Measurements from ENCODE around the gene ANAPC2.
A peak's percentile ranks its signal among the peaks of the same experiment; 100 is the strongest.

ANAPC2 gene

GRCh38 chr9:137157618-137158415, 30.5 kb downstream of the ANAPC2 start:
- Histone ChIP-seq H3K27ac (replicated peaks; ENCODE audit: low read length) (no peak overlapping the region), H3K9ac (ENCODE audit: low read depth, low read length, poor library complexity) (peak overlapping the region; percentile 74), H3K4me2 (ENCODE audit: insufficient read depth, low read length, poor library complexity, severe bottlenecking) (no peak overlapping the region), H3K4me1 (ENCODE audit: control insufficient read depth in 2 of 2, insufficient read depth in 1 of 2, low read depth in 1 of 2, low read length in 2 of 2) (peaks cover 6 to 8% of the 10 kb centered on the region in 2 donors), H3K4ac (ENCODE audit: low read length) (peak overlapping the region; percentile 78), H3K9me3 (replicated peaks in 1 of 2; ENCODE audit: control insufficient read depth in 2 of 2, insufficient read depth in 1 of 2, low read depth in 1 of 2, low read length in 2 of 2) (peaks cover 0 to 14% of the 10 kb centered on the region in 2 donors), H2AFZ (ENCODE audit: low read length) (no peak overlapping the region), H2BK12ac (ENCODE audit: low read length) (no peak overlapping the region), H2AK5ac (ENCODE audit: low read depth, low read length) (peak overlapping the region; percentile 61), H3K36me3 (replicated peaks in 1 of 2; ENCODE audit: control insufficient read depth in 2 of 2, insufficient read depth in 2 of 2, low read length in 2 of 2) (peaks cover 0 to 1% of the 10 kb centered on the region in 2 donors), H2BK5ac (ENCODE audit: low read length) (no peak overlapping the region), H3K27me3 (ENCODE audit: control insufficient read depth in 3 of 3, insufficient read depth in 3 of 3, low read depth in 1 of 3, low read length in 3 of 3) (peaks cover 22 to 77% (median 75%) of the 10 kb centered on the region in 3 experiments), H4K91ac (ENCODE audit: low read depth, low read length, poor library complexity) (no peak overlapping the region), H3K79me1 (ENCODE audit: low read depth, low read length) (peaks cover 3% of the 10 kb centered on the region), H3K14ac (ENCODE audit: low read length) (peak overlapping the region; percentile 92), H2BK120ac (ENCODE audit: low read depth, low read length) (no peak overlapping the region), H2BK15ac (ENCODE audit: low read length) (peak overlapping the region; percentile 73), H3K23ac (ENCODE audit: low read depth, low read length, poor library complexity) (peak overlapping the region; percentile 98), H3K4me3 (ENCODE audit: low read length in 2 of 2) (peak overlapping the region in 1 of 2 donors; percentile 63), H4K8ac (ENCODE audit: low read depth, low read length) (peak overlapping the region; percentile 30), H3K18ac (ENCODE audit: low read length) (peak overlapping the region; percentile 80)
- DNase-seq (ENCODE audit: low spot score), result no peak
- WGBS, 2 donors (ENCODE audit: extremely low coverage in 2 of 2, insufficient read length in 2 of 2, insufficient replicate concordance in 1 of 2), result no CpG with 5 or more reads among the region's 19 CpGs

GRCh38 chr9:137156567-137157375, 31.6 kb downstream of the ANAPC2 start:
- H2BK5ac ChIP-seq (ENCODE audit: low read length), result no peak overlapping the region
- H2BK15ac ChIP-seq (ENCODE audit: low read length), result no peak overlapping the region
- H2AK5ac ChIP-seq (ENCODE audit: low read depth, low read length), result peak overlapping the region; percentile 61
- H4K91ac ChIP-seq (ENCODE audit: low read depth, low read length, poor library complexity), result no peak overlapping the region
- H4K8ac ChIP-seq (ENCODE audit: low read depth, low read length), result no peak overlapping the region
- H3K4me2 ChIP-seq (ENCODE audit: insufficient read depth, low read length, poor library complexity, severe bottlenecking), result peak overlapping the region; percentile 57
- peaks cover 0 to 2% of the 10 kb centered on the region in 2 donors for H3K36me3 ChIP-seq (replicated peaks in 1 of 2; ENCODE audit: control insufficient read depth in 2 of 2, insufficient read depth in 2 of 2, low read length in 2 of 2)
- peaks cover 17 to 67% (median 65%) of the 10 kb centered on the region in 3 experiments for H3K27me3 ChIP-seq (ENCODE audit: control insufficient read depth in 3 of 3, insufficient read depth in 3 of 3, low read depth in 1 of 3, low read length in 3 of 3)
- H3K9ac ChIP-seq (ENCODE audit: low read depth, low read length, poor library complexity), result peak overlapping the region; percentile 60
- peak overlapping the region; percentile 41 for H2BK12ac ChIP-seq (ENCODE audit: low read length)
- no peak overlapping the region for H3K14ac ChIP-seq (ENCODE audit: low read length)
- H3K4ac ChIP-seq (ENCODE audit: low read length), result no peak overlapping the region
- peaks cover 0 to 18% of the 10 kb centered on the region in 2 donors for H3K9me3 ChIP-seq (replicated peaks in 1 of 2; ENCODE audit: control insufficient read depth in 2 of 2, insufficient read depth in 1 of 2, low read depth in 1 of 2, low read length in 2 of 2)
- H2BK120ac ChIP-seq (ENCODE audit: low read depth, low read length), result no peak overlapping the region
- H3K4me1 ChIP-seq (ENCODE audit: control insufficient read depth in 2 of 2, insufficient read depth in 1 of 2, low read depth in 1 of 2, low read length in 2 of 2), result peaks cover 6 to 8% of the 10 kb centered on the region in 2 donors
- peaks cover 3% of the 10 kb centered on the region for H3K79me1 ChIP-seq (ENCODE audit: low read depth, low read length)
- DNase-seq (ENCODE audit: low spot score), result peak; percentile 42
- H3K27ac ChIP-seq (replicated peaks; ENCODE audit: low read length), result no peak overlapping the region
- peak overlapping the region; percentile 51 for H2AFZ ChIP-seq (ENCODE audit: low read length)
- peak overlapping the region in 1 of 2 donors; percentile 71 for H3K4me3 ChIP-seq (ENCODE audit: low read length in 2 of 2)
- peak overlapping the region; percentile 98 for H3K23ac ChIP-seq (ENCODE audit: low read depth, low read length, poor library complexity)
- H3K18ac ChIP-seq (ENCODE audit: low read length), result peak overlapping the region; percentile 80
- no CpG with 5 or more reads among the region's 65 CpGs for WGBS, 2 donors (ENCODE audit: extremely low coverage in 2 of 2, insufficient read length in 2 of 2, insufficient replicate concordance in 1 of 2)

- no peak overlapping the region for H3K4ac ChIP-seq (ENCODE audit: low read length)
- no peak overlapping the region for H2BK12ac ChIP-seq (ENCODE audit: low read length)
- no peak overlapping the region for H4K91ac ChIP-seq (ENCODE audit: low read depth, low read length, poor library complexity)
- H2BK15ac ChIP-seq (ENCODE audit: low read length), result no peak overlapping the region
- no CpG with 5 or more reads among the region's 7 CpGs for WGBS, 2 donors (ENCODE audit: extremely low coverage in 2 of 2, insufficient read length in 2 of 2, insufficient replicate concordance in 1 of 2)
- H3K27ac ChIP-seq (replicated peaks; ENCODE audit: low read length), result no peak overlapping the region
- peak overlapping the region; percentile 5 for H3K23ac ChIP-seq (ENCODE audit: low read depth, low read length, poor library complexity)
- no peak overlapping the region for H3K4me2 ChIP-seq (ENCODE audit: insufficient read depth, low read length, poor library complexity, severe bottlenecking)
- H2AK5ac ChIP-seq (ENCODE audit: low read depth, low read length), result no peak overlapping the region
- H2BK120ac ChIP-seq (ENCODE audit: low read depth, low read length), result no peak overlapping the region
- no peak overlapping the region for H3K14ac ChIP-seq (ENCODE audit: low read length)
- peaks cover 0 to 2% of the 10 kb centered on the region in 2 donors for H3K36me3 ChIP-seq (replicated peaks in 1 of 2; ENCODE audit: control insufficient read depth in 2 of 2, insufficient read depth in 2 of 2, low read length in 2 of 2)
- DNase-seq (ENCODE audit: low spot score), result no peak
- H3K9ac ChIP-seq (ENCODE audit: low read depth, low read length, poor library complexity), result peak overlapping the region; percentile 14
- H3K4me3 ChIP-seq (ENCODE audit: low read length in 2 of 2), result peak overlapping the region in 1 of 2 donors; percentile 54
- H3K79me1 ChIP-seq (ENCODE audit: low read depth, low read length), result peaks cover 3% of the 10 kb centered on the region
- no peak overlapping the region for H2AFZ ChIP-seq (ENCODE audit: low read length)
- H2BK5ac ChIP-seq (ENCODE audit: low read length), result no peak overlapping the region
- H3K4me1 ChIP-seq (ENCODE audit: control insufficient read depth in 2 of 2, insufficient read depth in 1 of 2, low read depth in 1 of 2, low read length in 2 of 2), result peaks cover 0 to 6% of the 10 kb centered on the region in 2 donors
- H3K9me3 ChIP-seq (replicated peaks in 1 of 2; ENCODE audit: control insufficient read depth in 2 of 2, insufficient read depth in 1 of 2, low read depth in 1 of 2, low read length in 2 of 2), result peaks cover 0 to 18% of the 10 kb centered on the region in 2 donors
- H3K27me3 ChIP-seq (ENCODE audit: control insufficient read depth in 3 of 3, insufficient read depth in 3 of 3, low read depth in 1 of 3, low read length in 3 of 3), result peaks cover 13 to 53% (median 31%) of the 10 kb centered on the region in 3 experiments
- H3K18ac ChIP-seq (ENCODE audit: low read length), result no peak overlapping the region
- H4K8ac ChIP-seq (ENCODE audit: low read depth, low read length), result peak overlapping the region; percentile 73
These were observed 35.4 kb downstream of the ANAPC2 start for GRCh38 chr9:137152844-137153405.

All from neuronal stem cell (in vitro differentiated cells).